ENCODE results near the gene DCDC2C.

GRCh38 chr2:3659447-3660432, 43.6 kb upstream of the DCDC2C start:
- TF ChIP-seq CTCF (conservative IDR thresholded peaks at IDR 0.05 in 1 of 2, IDR thresholded peaks at IDR 0.05 in 1 of 2; ENCODE audit: low read depth in 1 of 2, low read length in 2 of 2), result no peak
- TF ChIP-seq EZH2 (IDR thresholded peaks at IDR 0.05; ENCODE audit: low read length, missing control alignments), result no peak

All from fibroblast of lung (primary cell).